A549 treated with GW870086 at 1 μM for 4 hours (cell line): ENCODE results near the gene KIAA1755. TPM values are rescaled to one million over a fixed set of nuclear protein-coding genes. Genes with fewer than 3 reads are reported as not detected.

Source experiments
- total RNA-seq: library from RNA; stranded (reverse); fragments of 200-300 nt; extraction: Qiagen RNA extraction; gene quantifications from 5 replicates; pipeline ENCODE4 v1.2.3, GENCODE V29; 2022; ENCODE audit warnings: low read depth

KIAA1755 gene, protein sequence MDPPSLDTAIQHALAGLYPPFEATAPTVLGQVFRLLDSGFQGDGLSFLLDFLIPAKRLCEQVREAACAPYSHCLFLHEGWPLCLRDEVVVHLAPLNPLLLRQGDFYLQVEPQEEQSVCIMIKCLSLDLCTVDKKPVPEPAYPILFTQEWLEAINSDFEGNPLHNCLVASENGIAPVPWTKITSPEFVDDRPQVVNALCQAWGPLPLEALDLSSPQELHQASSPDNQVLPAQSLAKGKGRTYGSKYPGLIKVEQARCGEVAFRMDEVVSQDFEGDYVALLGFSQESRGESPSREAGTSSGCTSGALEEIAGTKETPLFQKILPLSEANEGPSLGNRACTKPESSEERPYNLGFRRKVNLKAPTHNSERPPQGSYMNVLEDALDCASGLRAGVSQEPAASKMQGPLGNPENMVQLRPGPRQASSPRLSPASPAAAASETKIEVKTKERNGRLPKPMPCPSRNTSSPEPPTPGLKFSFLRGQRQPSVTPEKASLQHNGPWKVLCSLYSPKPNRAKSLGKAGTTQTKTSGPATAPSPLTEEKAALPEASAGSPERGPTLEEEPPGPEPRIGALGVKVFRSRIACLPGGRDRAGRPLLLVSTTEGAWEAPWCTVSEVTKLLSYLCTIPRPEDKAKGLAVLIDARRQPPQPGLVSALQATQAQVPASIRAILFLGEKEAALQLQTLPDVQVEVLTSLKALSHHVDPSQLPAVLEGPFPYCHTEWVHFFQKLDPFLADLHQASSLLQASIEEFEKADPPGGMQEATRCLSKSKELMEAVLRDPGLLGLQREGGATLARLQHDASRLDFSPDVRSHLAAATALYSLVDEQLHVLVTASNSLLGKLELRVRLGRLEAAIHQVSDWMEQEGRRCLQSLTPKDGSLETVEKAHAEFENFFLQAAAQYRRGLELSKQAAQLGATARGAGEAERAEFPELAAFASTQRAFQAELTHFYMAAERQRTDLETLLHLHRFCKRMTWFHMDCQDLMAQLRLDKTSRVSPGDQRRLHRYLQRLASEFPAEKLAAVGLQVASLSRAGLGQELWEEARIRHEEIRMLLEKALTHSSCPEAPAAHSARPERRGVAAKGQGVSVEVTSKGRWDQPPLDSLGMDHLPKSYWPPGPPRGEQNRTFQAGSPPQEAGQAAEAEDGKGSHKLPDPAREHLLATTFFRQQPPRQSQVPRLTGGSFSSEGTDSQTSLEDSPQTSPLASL
- total RNA-seq: 0.13 to 0.18 TPM (median 0.14 TPM) in 4 of 5 replicates, not detected in the other

DNA sequence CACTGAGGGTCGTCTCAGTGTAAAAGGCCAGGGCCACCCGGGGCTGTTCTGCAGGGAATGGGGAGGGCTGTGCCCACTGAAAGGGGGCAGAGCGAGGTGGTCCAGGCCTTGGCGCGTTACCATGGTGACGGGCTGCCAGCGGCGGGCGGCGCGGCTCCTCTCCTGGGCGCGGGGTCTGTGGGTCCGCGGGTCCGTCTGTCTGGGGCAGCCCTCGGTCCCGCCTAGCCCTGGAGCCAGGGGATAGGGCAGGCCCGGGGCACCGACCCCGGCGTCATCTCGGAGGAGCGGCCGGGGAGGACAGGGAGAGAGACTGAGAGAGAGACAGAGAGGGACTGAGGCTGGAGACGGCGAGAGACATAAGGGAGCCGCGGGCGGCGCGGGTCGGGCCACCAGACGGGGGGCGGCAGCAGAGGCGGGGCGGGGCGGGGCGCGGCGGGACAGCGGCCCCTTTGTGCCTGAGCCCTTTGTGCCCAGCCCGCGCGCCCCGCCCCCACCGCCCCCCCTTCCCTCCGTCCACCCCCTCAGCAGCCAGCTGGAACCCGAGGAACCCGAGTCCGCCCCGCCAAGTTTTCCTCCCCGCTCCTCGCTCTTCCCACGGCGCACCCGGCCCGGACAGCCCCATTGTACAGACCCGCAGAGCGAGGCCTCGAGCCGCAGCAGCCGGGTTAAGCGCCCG lies at the start of gene KIAA1755:
Gene KIAA1755 (minus strand): TSS at position 358 of the 676 bp plus-strand sequence. CDS start 235 bp downstream, at position 123.

DNA sequence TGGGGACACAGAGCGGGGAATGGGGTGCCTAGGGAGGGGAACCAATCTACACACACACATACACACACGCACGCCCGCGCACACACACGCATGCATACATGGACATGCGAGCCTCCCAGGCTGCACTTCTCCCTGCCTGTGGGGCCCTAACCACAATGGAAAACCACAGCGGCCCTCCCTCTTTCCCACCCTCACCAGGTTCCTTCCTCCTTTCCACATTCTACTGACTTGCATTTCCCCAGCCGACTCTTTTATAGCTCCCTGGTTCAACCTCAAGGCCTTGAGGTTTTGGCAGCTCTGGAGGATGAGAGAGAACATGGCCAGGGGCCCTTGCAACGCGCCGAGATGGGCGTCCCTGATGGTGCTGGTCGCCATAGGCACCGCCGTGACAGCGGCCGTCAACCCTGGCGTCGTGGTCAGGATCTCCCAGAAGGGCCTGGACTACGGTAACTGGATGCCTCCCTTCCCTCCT lies 43.4 kb upstream of the KIAA1755 start, which contains the start of gene BPI:
Gene BPI (plus strand): TSS at position 249 of the 472 bp plus-strand sequence. CDS start 68 bp downstream, at position 317.

DNA sequence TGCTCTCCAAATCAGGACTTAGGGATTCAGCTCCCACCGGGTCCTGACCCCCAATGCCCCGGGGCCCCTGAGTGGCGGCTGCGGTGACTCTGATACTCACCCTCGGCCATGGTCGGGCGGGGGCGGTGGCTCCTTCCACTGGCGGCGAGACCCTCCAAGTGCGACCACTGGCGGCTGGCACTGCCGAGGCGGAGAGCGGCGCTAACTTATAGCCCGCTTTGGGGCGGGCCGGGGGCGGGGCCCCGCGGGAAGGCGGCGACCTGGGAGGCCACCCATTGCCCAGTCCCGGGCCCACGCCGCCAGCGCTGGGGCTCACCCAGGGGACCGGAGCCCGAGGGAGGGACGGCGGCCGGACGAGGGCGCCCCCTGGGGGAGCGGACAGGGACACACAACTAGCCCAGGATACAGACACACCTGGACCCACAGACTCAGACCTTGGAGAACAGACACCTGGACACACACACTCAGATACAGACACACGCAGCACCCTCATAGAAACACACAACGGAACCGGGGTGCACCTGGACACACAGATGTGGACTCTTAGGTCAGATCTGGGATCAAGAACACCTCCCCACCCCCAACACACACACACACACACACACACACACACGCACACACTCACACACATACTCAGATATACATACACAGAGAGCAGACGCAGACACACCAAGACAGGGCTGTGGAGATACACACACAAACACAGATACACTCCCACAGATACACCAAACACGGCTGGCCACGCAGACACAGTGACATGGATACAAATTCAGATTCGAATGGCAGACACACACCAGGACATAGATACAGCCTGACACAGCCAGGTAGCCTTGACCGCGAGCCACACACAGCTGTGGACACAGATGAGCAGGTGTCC lies 95.2 kb downstream of the KIAA1755 start, which contains the start of gene TGM2:
Gene TGM2 (minus strand): TSS at position 182 of the 877 bp plus-strand sequence. CDS start 72 bp downstream, at position 110.

Other genes starting within 250 kb of the KIAA1755 start
- 18.9 to 21.8 TPM (median 21.3 TPM) in 5 replicates for gene TTI1, start 227.3 kb downstream of the KIAA1755 start, total RNA-seq
- gene RPRD1B, start 227.0 kb downstream of the KIAA1755 start, total RNA-seq: 23.7 to 30.1 TPM (median 25.7 TPM) in 5 replicates
- gene TGM2, start 95.5 kb downstream of the KIAA1755 start, total RNA-seq: 316 to 478 TPM (median 426 TPM) in 5 replicates
- gene BPI, start 43.4 kb upstream of the KIAA1755 start, total RNA-seq: not detected in 5 replicates
- gene LBP, start 85.7 kb upstream of the KIAA1755 start, total RNA-seq: 0.96 to 1.8 TPM (median 1.1 TPM) in 5 replicates
- 187 to 224 TPM (median 198 TPM) in 5 replicates for gene SNHG17, start 174.6 kb upstream of the KIAA1755 start, total RNA-seq
- gene RALGAPB, start 212.1 kb upstream of the KIAA1755 start, total RNA-seq: 11.7 to 20.5 TPM (median 17.4 TPM) in 5 replicates